Stomach smooth muscle (tissue), 2 donors: ENCODE results near the gene PIP4K2A.

Experiments used
- H3K27ac ChIP-seq: one replicate; pipeline ENCODE4 v1.7.0; 2013; ENCODE audit warnings: mild to moderate bottlenecking, low read length, inconsistent platforms
- H3K27me3 ChIP-seq, 2 donors: one replicate each; pipeline ENCODE4 v1.7.0; 2013; ENCODE audit warnings: low read length in 2 of 2; ENCODE audit not compliant: insufficient read depth in 2 of 2, control insufficient read depth in 1 of 2
- H3K36me3 ChIP-seq, 2 donors: one replicate each; pipeline ENCODE4 v1.7.0; 2013; ENCODE audit warnings: low read length in 2 of 2; ENCODE audit not compliant: control insufficient read depth in 2 of 2, insufficient read depth in 2 of 2
- H3K4me1 ChIP-seq: one replicate; pipeline ENCODE4 v1.7.0; 2013; ENCODE audit warnings: low read length; ENCODE audit not compliant: control insufficient read depth, insufficient read depth
- H3K4me3 ChIP-seq, 2 donors: one replicate each; pipeline ENCODE4 v1.7.0; 2013; ENCODE audit warnings: low read length in 2 of 2
- H3K9ac ChIP-seq, 2 donors: one replicate each; pipeline ENCODE4 v1.7.0; 2013; ENCODE audit warnings: low read length in 2 of 2, mild to moderate bottlenecking in 1 of 2
- H3K9me3 ChIP-seq, 2 donors: one replicate each; pipeline ENCODE4 v1.7.0; 2013; ENCODE audit warnings: low read length in 2 of 2; ENCODE audit not compliant: control insufficient read depth in 2 of 2
- donor health status: healthy.
- donor health status: Pancreatic carcinoma.

PIP4K2A gene

DNA sequence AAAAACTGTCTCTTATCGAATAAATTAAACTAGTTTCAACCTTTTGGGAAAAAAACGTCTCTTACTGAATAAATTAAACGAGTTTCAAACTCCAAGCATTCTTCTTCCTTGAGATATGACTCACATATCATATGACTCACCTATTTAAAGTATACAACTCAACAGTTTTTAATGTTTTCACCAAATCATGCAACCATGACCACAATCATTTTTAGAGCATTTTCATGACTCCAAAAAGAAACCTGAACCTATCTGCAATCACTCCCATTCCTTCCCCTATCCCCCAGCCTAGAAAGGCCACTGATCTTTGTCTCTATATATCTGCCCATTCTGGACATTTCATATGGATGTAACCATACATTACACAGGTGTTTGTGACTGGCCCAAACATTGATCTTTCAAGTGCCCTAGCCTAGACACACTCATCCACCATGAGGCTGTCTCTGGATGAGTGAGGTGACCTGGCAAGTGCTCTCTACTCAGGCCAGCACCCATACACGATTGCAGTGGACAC, 115.3 kb downstream of the PIP4K2A start:
- Histone ChIP-seq H3K9ac (no peak overlapping the region), H3K4me1 (peaks cover 2% of the 10 kb centered on the region), H3K9me3 (no peaks in the 10 kb centered on the region), H3K27me3 (no peaks in the 10 kb centered on the region), H3K4me3 (no peak overlapping the region), H3K27ac (no peak overlapping the region), H3K36me3 (peaks cover 0 to 4% of the 10 kb centered on the region in 2 donors)

GRCh38 chr10:22598478-22598877, 115.9 kb downstream of the PIP4K2A start:
- no peak overlapping the region for H3K4me3 ChIP-seq
- H3K9me3 ChIP-seq: no peaks in the 10 kb centered on the region
- no peak overlapping the region for H3K9ac ChIP-seq
- H3K27ac ChIP-seq: no peak overlapping the region
- no peaks in the 10 kb centered on the region for H3K27me3 ChIP-seq
- H3K4me1 ChIP-seq: peaks cover 2% of the 10 kb centered on the region
- H3K36me3 ChIP-seq: peaks cover 0 to 4% of the 10 kb centered on the region in 2 donors

- H3K4me1 ChIP-seq: peaks cover 2% of the 10 kb centered on the region
- peaks cover 0 to 4% of the 10 kb centered on the region in 2 donors for H3K36me3 ChIP-seq
- no peak overlapping the region for H3K27ac ChIP-seq
Observed at GRCh38 chr10:22597138-22597537, 117.2 kb downstream of the PIP4K2A start.

DNA sequence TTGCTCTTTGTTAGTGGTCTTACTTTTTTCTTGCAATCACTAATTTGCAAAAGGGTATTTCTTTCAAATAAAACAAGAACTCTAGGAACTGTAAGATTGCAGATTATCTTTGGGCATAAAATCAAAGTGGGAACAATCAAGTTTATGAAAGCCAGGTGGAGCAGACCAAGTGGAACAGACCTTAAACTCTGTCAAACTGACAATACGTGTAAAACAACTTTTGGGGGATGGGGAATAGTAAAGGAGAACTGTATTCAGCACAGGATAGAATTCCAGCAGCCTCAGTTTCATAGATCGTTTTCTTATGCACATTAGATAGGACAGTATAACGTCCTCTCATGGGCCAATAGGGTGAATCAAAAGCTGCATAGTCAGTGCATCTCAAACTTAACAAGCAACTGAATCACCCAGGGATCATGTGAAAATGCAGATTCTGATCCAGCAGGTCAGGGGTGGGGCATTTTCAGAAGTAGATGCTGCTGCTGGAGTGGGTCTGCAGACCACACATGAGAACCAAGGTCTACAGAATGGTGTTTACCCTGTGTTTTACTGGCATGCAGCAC, 120.7 kb downstream of the PIP4K2A start:
- Histone ChIP-seq H3K9ac (no peak overlapping the region), H3K4me3 (no peak overlapping the region), H3K36me3 (peaks cover 3 to 9% of the 10 kb centered on the region in 2 donors), H3K27ac (no peak overlapping the region), H3K4me1 (peaks cover 2% of the 10 kb centered on the region), H3K27me3 (no peaks in the 10 kb centered on the region), H3K9me3 (no peaks in the 10 kb centered on the region)

More at GRCh38 chr10:22597138-22597537, 117.2 kb downstream of the PIP4K2A start:
- no peaks in the 10 kb centered on the region for H3K9me3 ChIP-seq
- no peak overlapping the region for H3K9ac ChIP-seq
- H3K27me3 ChIP-seq: no peaks in the 10 kb centered on the region
- H3K4me3 ChIP-seq: no peak overlapping the region

- no peak overlapping the region for H3K27ac ChIP-seq
- peaks cover 2% of the 10 kb centered on the region for H3K4me1 ChIP-seq
- no peaks in the 10 kb centered on the region for H3K9me3 ChIP-seq
- no peak overlapping the region for H3K4me3 ChIP-seq
- no peaks in the 10 kb centered on the region for H3K27me3 ChIP-seq
- H3K9ac ChIP-seq: no peak overlapping the region
- peaks cover 6 to 9% of the 10 kb centered on the region in 2 donors for H3K36me3 ChIP-seq
Observed at GRCh38 chr10:22593026-22593425, 121.4 kb downstream of the PIP4K2A start.

- no peak overlapping the region for H3K9ac ChIP-seq
- H3K27me3 ChIP-seq: no peaks in the 10 kb centered on the region
- peaks cover 6 to 14% of the 10 kb centered on the region in 2 donors for H3K36me3 ChIP-seq
- H3K9me3 ChIP-seq: no peaks in the 10 kb centered on the region
- no peaks in the 10 kb centered on the region for H3K4me1 ChIP-seq
- no peak overlapping the region for H3K4me3 ChIP-seq
- no peak overlapping the region for H3K27ac ChIP-seq
Observed at GRCh38 chr10:22589851-22590514, 124.4 kb downstream of the PIP4K2A start.

DNA sequence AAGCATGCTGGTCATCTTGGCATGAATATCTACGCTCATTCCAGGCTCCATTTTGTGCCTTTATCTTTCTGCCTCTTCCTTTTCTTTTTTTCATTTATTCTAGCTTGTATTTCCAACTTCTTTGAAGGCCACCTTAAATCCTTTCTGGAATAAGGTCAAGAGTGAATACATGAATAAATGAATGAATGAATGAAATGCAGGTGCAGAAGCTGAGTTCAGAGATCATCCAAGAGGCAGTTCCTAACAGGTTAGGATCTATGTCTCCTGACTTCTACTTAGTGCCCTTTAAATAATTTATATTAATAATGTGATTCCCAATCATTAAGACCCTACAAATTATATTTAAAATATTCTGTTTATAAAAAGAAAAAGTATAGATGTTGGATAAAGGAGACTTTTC, 125.9 kb downstream of the PIP4K2A start:
- H3K36me3 ChIP-seq: peaks cover 6 to 14% of the 10 kb centered on the region in 2 donors
- H3K9me3 ChIP-seq: no peaks in the 10 kb centered on the region
- H3K4me1 ChIP-seq: no peaks in the 10 kb centered on the region
- H3K27me3 ChIP-seq: no peaks in the 10 kb centered on the region
- H3K27ac ChIP-seq: no peak overlapping the region
- H3K9ac ChIP-seq: no peak overlapping the region
- H3K4me3 ChIP-seq: no peak overlapping the region

- no peaks in the 10 kb centered on the region for H3K27me3 ChIP-seq
- no peak overlapping the region for H3K9ac ChIP-seq
- H3K36me3 ChIP-seq: peaks cover 3 to 13% of the 10 kb centered on the region in 2 donors
- no peaks in the 10 kb centered on the region for H3K4me1 ChIP-seq
- H3K4me3 ChIP-seq: no peak overlapping the region
- no peaks in the 10 kb centered on the region for H3K9me3 ChIP-seq
- no peak overlapping the region for H3K27ac ChIP-seq
Observed at GRCh38 chr10:22583683-22584082, 130.7 kb downstream of the PIP4K2A start.

DNA sequence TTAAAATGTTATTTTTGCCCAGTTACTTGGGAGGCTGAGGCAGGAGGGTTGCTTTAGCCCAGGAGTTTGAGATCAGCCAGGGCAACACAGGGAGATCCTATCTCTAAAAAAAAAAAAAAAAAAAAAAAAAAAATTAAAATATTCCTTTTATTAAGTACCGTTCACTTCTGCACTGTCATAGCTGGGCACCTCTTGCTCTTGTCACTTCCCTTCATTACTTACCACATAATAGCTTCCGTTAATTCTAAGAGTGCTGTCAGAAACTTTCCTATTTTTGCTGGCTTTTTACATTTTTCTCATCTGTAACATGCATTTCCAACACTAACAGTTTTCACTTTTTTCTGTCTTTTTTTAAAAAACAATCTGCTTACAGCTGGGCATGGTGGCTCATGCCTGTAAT, 132.9 kb downstream of the PIP4K2A start:
- Histone ChIP-seq H3K27me3 (no peaks in the 10 kb centered on the region), H3K36me3 (peaks cover 0 to 12% of the 10 kb centered on the region in 2 donors), H3K4me3 (no peak overlapping the region), H3K9me3 (no peaks in the 10 kb centered on the region), H3K4me1 (no peaks in the 10 kb centered on the region), H3K9ac (no peak overlapping the region), H3K27ac (no peak overlapping the region)

DNA sequence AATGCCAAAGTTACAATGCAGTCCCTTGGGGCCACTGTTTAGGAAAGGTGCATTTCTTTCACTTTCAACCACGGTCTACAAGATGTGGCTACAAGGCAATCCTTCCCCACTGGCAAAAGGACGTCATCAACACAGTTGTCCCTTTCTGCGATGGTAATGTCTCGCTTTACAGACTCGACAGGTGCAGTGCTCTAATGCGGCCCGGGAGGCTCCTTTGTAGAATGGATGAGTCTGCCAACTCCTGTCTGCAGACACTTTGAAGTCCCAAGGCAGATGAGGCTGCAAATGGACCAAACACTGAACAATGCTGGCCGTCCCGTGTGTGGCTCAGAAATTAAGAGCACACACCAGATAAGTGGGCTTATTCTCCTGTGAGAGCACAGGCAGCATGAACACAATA, 133.7 kb downstream of the PIP4K2A start:
- Histone ChIP-seq H3K9me3 (no peaks in the 10 kb centered on the region), H3K9ac (no peak overlapping the region), H3K4me3 (no peak overlapping the region), H3K36me3 (peaks cover 0 to 12% of the 10 kb centered on the region in 2 donors), H3K4me1 (no peaks in the 10 kb centered on the region), H3K27ac (no peak overlapping the region), H3K27me3 (no peaks in the 10 kb centered on the region)

DNA sequence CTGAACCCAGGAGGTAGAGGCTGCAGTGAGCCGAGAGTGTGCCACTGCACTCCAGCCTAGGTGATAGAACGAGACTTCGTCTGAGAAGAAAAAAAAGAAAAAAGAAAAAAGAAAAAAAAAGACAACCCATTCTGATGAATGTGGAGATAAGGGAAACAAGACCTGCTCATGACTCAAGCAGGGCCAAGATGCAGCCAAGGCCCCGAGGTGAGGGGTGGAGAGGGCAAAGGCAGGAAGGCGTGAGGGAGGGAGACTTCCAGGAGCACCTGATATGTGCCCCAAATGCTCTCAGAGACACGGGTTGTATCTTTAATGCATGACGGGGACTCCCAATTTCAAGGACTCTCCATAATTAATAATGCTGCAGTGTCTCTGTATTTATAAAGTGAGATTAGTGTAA, 134.6 kb downstream of the PIP4K2A start:
- H3K36me3 ChIP-seq: peaks cover 0 to 13% of the 10 kb centered on the region in 2 donors

More for the DNA sequence above, 134.6 kb downstream of the PIP4K2A start:
- H3K27ac ChIP-seq: no peak overlapping the region
- no peak overlapping the region for H3K9ac ChIP-seq
- H3K9me3 ChIP-seq: no peaks in the 10 kb centered on the region
- no peaks in the 10 kb centered on the region for H3K27me3 ChIP-seq
- no peaks in the 10 kb centered on the region for H3K4me1 ChIP-seq
- H3K4me3 ChIP-seq: no peak overlapping the region
